ENCODE results near the gene WWTR1. TPM values are rescaled to one million over a fixed set of nuclear protein-coding genes. Genes with fewer than 3 reads are reported as not detected.

WWTR1 gene
- total RNA-seq, 2 experiments from 2014 or later = 0.22 to 0.30 TPM

DNA sequence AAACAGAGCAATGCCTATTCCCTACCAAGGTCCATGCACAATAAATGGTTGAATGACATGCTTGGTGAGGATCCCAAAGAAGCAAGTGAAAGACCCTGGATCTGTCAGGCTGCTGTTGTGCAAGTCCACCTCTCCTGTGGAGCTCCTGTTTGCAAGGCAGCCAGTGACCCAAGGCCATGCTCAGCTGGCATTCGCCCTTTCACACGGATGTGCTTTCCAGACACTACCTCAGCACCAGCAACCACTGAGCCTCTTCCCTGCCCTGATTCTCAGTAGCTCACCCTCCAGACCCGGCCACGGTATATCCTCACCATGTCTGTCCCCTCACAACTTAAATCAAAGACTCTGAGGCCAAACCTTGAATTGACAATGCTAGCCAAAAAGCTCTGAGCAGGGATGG is 23.3 kb downstream of the WWTR1 start:
- Mint-ChIP-seq H3K27ac (no peak overlapping the region), H3K4me3 (no peak overlapping the region), H3K36me3 (ENCODE audit: low read depth) (no peaks in the 10 kb centered on the region), H3K27me3 (peaks cover 32% of the 10 kb centered on the region), H3K4me1 (ENCODE audit: low read depth) (no peaks in the 10 kb centered on the region), H3K9me3 (no peaks in the 10 kb centered on the region)
- DNase-seq (no peak), ATAC-seq (ENCODE audit: poor library complexity) (no peak)
- no peaks in the 10 kb centered on the region for H3K9me3 ChIP-seq (ENCODE audit: control insufficient read depth in 1 of 2, insufficient read depth in 1 of 2, low read length in 2 of 2)
- no peak overlapping the region for H3K27ac ChIP-seq (ENCODE audit: low read depth in 1 of 2, low read length in 2 of 2)
- intact Hi-C loops (cut with DNase I, micrococcal nuclease) = no loop called here
- TF ChIP-seq, protein P1, sequence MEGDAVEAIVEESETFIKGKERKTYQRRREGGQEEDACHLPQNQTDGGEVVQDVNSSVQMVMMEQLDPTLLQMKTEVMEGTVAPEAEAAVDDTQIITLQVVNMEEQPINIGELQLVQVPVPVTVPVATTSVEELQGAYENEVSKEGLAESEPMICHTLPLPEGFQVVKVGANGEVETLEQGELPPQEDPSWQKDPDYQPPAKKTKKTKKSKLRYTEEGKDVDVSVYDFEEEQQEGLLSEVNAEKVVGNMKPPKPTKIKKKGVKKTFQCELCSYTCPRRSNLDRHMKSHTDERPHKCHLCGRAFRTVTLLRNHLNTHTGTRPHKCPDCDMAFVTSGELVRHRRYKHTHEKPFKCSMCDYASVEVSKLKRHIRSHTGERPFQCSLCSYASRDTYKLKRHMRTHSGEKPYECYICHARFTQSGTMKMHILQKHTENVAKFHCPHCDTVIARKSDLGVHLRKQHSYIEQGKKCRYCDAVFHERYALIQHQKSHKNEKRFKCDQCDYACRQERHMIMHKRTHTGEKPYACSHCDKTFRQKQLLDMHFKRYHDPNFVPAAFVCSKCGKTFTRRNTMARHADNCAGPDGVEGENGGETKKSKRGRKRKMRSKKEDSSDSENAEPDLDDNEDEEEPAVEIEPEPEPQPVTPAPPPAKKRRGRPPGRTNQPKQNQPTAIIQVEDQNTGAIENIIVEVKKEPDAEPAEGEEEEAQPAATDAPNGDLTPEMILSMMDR (IDR thresholded peaks at IDR 0.05) = no peak
- no peak overlapping the region for H3K4me3 ChIP-seq (ENCODE audit: low read length)
- no peaks in the 10 kb centered on the region for H3K36me3 ChIP-seq (ENCODE audit: insufficient read depth, low read length)
- no peaks in the 10 kb centered on the region for H3K27me3 ChIP-seq (ENCODE audit: control insufficient read depth in 1 of 2, insufficient read depth in 2 of 2, low read length in 2 of 2)
- ChIA-PET CTCF (no interaction called here), POLR2A (no interaction called here)
- no peaks in the 10 kb centered on the region for H3K4me1 ChIP-seq (ENCODE audit: insufficient read depth, low read length)

DNA sequence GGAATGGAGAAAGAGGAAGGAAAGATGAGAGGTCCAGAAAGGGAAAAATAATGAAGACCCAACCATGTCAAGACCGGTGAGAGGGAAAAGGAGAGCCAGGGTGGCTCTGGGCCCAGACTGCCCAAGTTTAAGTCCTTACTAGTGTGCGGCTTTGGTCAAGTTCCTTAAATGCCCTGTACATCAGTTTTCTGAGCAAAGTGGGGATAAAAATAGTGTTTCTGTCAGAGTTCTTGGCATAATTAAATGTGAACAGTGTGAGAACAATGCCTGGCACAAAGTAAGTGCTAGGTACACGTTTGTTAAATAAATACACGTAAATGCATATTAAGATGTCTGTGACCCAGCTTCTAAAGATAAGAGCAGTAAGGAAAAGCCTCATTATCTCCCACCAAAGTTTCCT is 23.8 kb downstream of the WWTR1 start:
- Mint-ChIP-seq H3K4me3 (no peak overlapping the region), H3K4me1 (ENCODE audit: low read depth) (no peaks in the 10 kb centered on the region), H3K9me3 (no peaks in the 10 kb centered on the region), H3K36me3 (ENCODE audit: low read depth) (no peaks in the 10 kb centered on the region), H3K27me3 (peaks cover 32% of the 10 kb centered on the region), H3K27ac (no peak overlapping the region)
- Histone ChIP-seq H3K27ac (ENCODE audit: low read depth in 1 of 2, low read length in 2 of 2) (no peak overlapping the region), H3K4me3 (ENCODE audit: low read length) (no peak overlapping the region), H3K27me3 (ENCODE audit: control insufficient read depth in 1 of 2, insufficient read depth in 2 of 2, low read length in 2 of 2) (no peaks in the 10 kb centered on the region), H3K9me3 (ENCODE audit: control insufficient read depth in 1 of 2, insufficient read depth in 1 of 2, low read length in 2 of 2) (no peaks in the 10 kb centered on the region), H3K36me3 (ENCODE audit: insufficient read depth, low read length) (no peaks in the 10 kb centered on the region), H3K4me1 (ENCODE audit: insufficient read depth, low read length) (no peaks in the 10 kb centered on the region)
- ChIA-PET CTCF (no interaction called here), POLR2A (no interaction called here)
- DNase-seq = no peak
- intact Hi-C loops (cut with DNase I, micrococcal nuclease) = no loop called here
- ATAC-seq (ENCODE audit: poor library complexity) = no peak
- TF ChIP-seq, protein P1 (IDR thresholded peaks at IDR 0.05) = no peak

DNA sequence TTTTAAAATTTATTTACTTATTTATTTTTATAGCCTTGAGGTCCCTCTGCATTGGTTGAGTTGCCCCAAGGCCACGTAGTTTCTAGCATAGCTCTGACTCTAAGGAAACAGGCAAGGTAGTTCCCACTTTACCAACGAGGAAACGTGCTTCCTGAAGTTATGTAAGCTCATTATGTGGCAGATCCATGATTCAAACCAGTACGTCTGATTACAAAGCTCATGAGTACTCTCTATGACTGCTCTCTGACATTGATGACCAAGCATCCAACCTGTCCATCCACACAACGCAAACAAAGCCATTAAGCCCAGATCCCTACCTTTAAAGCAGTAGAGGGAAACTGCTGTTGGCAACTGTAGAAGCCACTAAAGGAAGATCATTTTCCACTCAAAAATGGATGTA is 25.6 kb downstream of the WWTR1 start:
- Mint-ChIP-seq H3K27ac (no peak overlapping the region), H3K4me3 (no peak overlapping the region), H3K9me3 (no peaks in the 10 kb centered on the region), H3K27me3 (peaks cover 22% of the 10 kb centered on the region), H3K36me3 (ENCODE audit: low read depth) (no peaks in the 10 kb centered on the region), H3K4me1 (ENCODE audit: low read depth) (no peaks in the 10 kb centered on the region)
- H3K27me3 ChIP-seq (ENCODE audit: control insufficient read depth in 1 of 2, insufficient read depth in 2 of 2, low read length in 2 of 2) = no peaks in the 10 kb centered on the region
- ATAC-seq (ENCODE audit: poor library complexity) (no peak), DNase-seq (no peak)
- no peak overlapping the region for H3K4me3 ChIP-seq (ENCODE audit: low read length)
- no peak overlapping the region for H3K27ac ChIP-seq (ENCODE audit: low read depth in 1 of 2, low read length in 2 of 2)
- ChIA-PET CTCF (no interaction called here), POLR2A (no interaction called here)
- H3K9me3 ChIP-seq (ENCODE audit: control insufficient read depth in 1 of 2, insufficient read depth in 1 of 2, low read length in 2 of 2) = peaks cover 0 to 8% of the 10 kb centered on the region in 2 experiments
- intact Hi-C loops (cut with DNase I, micrococcal nuclease) = no loop called here
- TF ChIP-seq, protein P1 (IDR thresholded peaks at IDR 0.05) = no peak
- no peaks in the 10 kb centered on the region for H3K4me1 ChIP-seq (ENCODE audit: insufficient read depth, low read length)
- no peaks in the 10 kb centered on the region for H3K36me3 ChIP-seq (ENCODE audit: insufficient read depth, low read length)

All from CD4-positive, alpha-beta T cell (primary cell).